Measurements from ENCODE around the gene EID2B.

Gene EID2B

DNA sequence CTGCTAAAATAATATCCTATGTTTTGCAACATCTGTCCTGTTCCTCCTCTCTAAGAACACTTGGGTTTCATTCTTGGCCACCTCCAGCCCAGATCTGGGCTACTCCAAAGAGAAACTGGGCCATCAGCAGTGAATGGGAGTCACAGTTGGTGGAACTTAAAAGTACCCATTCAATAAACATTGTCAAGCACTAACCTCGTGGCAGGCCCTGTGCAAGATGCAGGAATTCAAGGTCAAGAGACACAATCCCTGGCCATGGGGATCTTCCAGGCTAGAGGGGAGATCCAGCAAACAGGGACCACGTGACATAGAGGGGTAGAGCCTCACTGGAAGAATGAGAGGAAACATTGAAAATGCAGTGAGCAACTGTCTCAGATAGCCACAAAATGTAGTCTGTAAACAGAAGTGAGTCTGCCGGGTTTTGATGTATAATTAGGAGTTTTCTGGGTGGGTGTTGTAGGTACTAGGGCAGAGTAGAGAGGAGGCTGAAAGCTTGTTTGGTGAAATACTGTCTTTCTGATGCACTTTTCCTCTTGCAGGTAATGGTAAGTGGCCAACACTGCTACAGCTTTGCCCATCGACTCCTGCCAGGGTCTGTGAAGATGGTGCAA, 22.2 kb upstream of the EID2B start:
- H3K9me3 ChIP-seq (replicated peaks in 1 of 11): no peaks in the 10 kb centered on the region
- no peak for TF ChIP-seq Cebpa-rat (IDR thresholded peaks at IDR 0.05)
- H3K4me3 ChIP-seq: no peak overlapping the region
- H3K4me1 ChIP-seq: peaks cover 27 to 52% (median 37%) of the 10 kb centered on the region in 10 experiments
- no peaks in the 10 kb centered on the region for H3K36me3 ChIP-seq
- H3K9ac ChIP-seq: no peak overlapping the region
- H3K27ac ChIP-seq: no peak overlapping the region
- H3K4me2 ChIP-seq: no peak overlapping the region
- H4K20me1 ChIP-seq: 0 out of 22 replicates have a peak, but pooled peaks cover 0 to 4% (median 0%) of the 10 kb centered on the region in 11 experiments
- H3K27me3 ChIP-seq: no peaks in the 10 kb centered on the region

- Histone ChIP-seq H3K4me2 (peak overlapping the region; percentile 62 to 90 (median 84)), H3K4me3 (no peak overlapping the region), H3K36me3 (no peaks in the 10 kb centered on the region), H3K9me3 (replicated peaks in 1 of 11) (no peaks in the 10 kb centered on the region), H3K27ac (peak overlapping the region in 5 of 11 experiments; percentile 0 to 68 (median 3); a peak in 3 of 22 replicates), H4K20me1 (0 out of 22 replicates have a peak, but pooled peaks cover 0 to 4% (median 0%) of the 10 kb centered on the region in 11 experiments), H3K4me1 (peaks cover 27 to 46% (median 33%) of the 10 kb centered on the region in 10 experiments), H3K27me3 (no peaks in the 10 kb centered on the region), H3K9ac (no peak overlapping the region)
- TF ChIP-seq Cebpa-rat (IDR thresholded peaks at IDR 0.05): no peak
Measured at GRCh38 chr19:39553082-39553652, 20.5 kb upstream of the EID2B start.

GRCh38 chr19:39550197-39550596, 17.5 kb upstream of the EID2B start:
- H3K4me2 ChIP-seq: no peak overlapping the region
- no peaks in the 10 kb centered on the region for H3K9me3 ChIP-seq (replicated peaks in 1 of 11)
- no peak overlapping the region for H3K4me3 ChIP-seq
- H3K36me3 ChIP-seq: no peaks in the 10 kb centered on the region
- peaks cover 22 to 32% (median 24%) of the 10 kb centered on the region in 10 experiments for H3K4me1 ChIP-seq
- H3K27ac ChIP-seq: no peak overlapping the region
- no peak overlapping the region for H3K9ac ChIP-seq
- no peak for TF ChIP-seq Cebpa-rat (IDR thresholded peaks at IDR 0.05)
- no peaks in the 10 kb centered on the region for H3K27me3 ChIP-seq
- H4K20me1 ChIP-seq: 0 out of 22 replicates have a peak, but pooled peaks cover 0 to 4% (median 0%) of the 10 kb centered on the region in 11 experiments

- Histone ChIP-seq H3K9me3 (replicated peaks in 1 of 11) (no peaks in the 10 kb centered on the region), H3K4me2 (no peak overlapping the region), H3K9ac (no peak overlapping the region), H3K36me3 (no peaks in the 10 kb centered on the region), H3K4me3 (no peak overlapping the region), H3K27me3 (no peaks in the 10 kb centered on the region), H4K20me1 (no peaks in the 10 kb centered on the region), H3K27ac (no peak overlapping the region), H3K4me1 (peaks cover 9 to 31% (median 20%) of the 10 kb centered on the region in 10 experiments)
- TF ChIP-seq Cebpa-rat (IDR thresholded peaks at IDR 0.05): no peak
Measured at GRCh38 chr19:39546599-39546998, 13.9 kb upstream of the EID2B start.

DNA sequence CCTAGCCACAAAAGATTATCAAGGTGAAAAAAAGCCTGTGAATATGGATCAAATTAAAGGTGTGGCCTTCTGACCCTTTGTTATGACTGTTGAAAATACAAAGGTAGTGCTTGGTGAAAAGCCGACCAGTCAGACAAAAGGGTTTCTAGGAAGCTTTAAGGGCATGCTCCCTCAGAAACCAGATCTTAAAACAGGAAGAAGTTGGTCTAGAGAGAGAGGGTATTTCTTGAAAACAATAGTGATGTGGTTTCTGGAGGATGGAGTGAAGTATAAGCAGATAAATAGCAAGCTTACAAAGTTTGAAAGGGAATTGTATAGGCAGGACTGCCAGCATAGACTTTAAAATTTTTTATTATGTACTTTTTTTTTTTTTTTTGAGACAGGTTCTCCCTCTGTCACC, 12.3 kb upstream of the EID2B start:
- no peaks in the 10 kb centered on the region for H3K9me3 ChIP-seq (replicated peaks in 1 of 11)
- no peak overlapping the region for H3K9ac ChIP-seq
- no peaks in the 10 kb centered on the region for H4K20me1 ChIP-seq
- no peak for TF ChIP-seq Cebpa-rat (IDR thresholded peaks at IDR 0.05)
- peak overlapping the region in 7 of 11 experiments; percentile 0 to 24 (median 11); a peak in 4 of 22 replicates for H3K4me2 ChIP-seq
- H3K4me1 ChIP-seq: peaks cover 13 to 33% (median 23%) of the 10 kb centered on the region in 10 experiments
- no peaks in the 10 kb centered on the region for H3K27me3 ChIP-seq
- H3K27ac ChIP-seq: no peak overlapping the region
- H3K36me3 ChIP-seq: no peaks in the 10 kb centered on the region
- no peak overlapping the region for H3K4me3 ChIP-seq

GRCh38 chr19:39544226-39544903, 11.7 kb upstream of the EID2B start:
- H3K4me2 ChIP-seq: peak overlapping the region in 8 of 11 experiments; percentile 0 to 24 (median 20); a peak in 7 of 22 replicates

GRCh38 chr19:39543477-39543857, 10.8 kb upstream of the EID2B start:
- TF ChIP-seq Cebpa-rat (IDR thresholded peaks at IDR 0.05): no peak
- Histone ChIP-seq H3K4me2 (peak overlapping the region in 4 of 11 experiments; percentile 22 to 24 (median 23); a peak in 5 of 22 replicates), H3K9me3 (replicated peaks in 1 of 11) (no peaks in the 10 kb centered on the region), H3K4me3 (no peak overlapping the region), H3K27ac (no peak overlapping the region), H3K36me3 (no peaks in the 10 kb centered on the region), H3K4me1 (peaks cover 20 to 39% (median 29%) of the 10 kb centered on the region in 10 experiments), H3K27me3 (no peaks in the 10 kb centered on the region), H4K20me1 (peaks cover 0 to 13% (median 0%) of the 10 kb centered on the region in 11 experiments; a peak in 7 of 22 replicates), H3K9ac (no peak overlapping the region)

More at GRCh38 chr19:39544226-39544903, 11.7 kb upstream of the EID2B start:
- Histone ChIP-seq H3K4me1 (peaks cover 13 to 33% (median 23%) of the 10 kb centered on the region in 10 experiments), H3K27ac (no peak overlapping the region), H3K4me3 (no peak overlapping the region), H3K9ac (no peak overlapping the region), H3K9me3 (replicated peaks in 1 of 11) (no peaks in the 10 kb centered on the region), H3K27me3 (no peaks in the 10 kb centered on the region), H4K20me1 (peaks cover 0 to 4% (median 0%) of the 10 kb centered on the region in 11 experiments; a peak in 2 of 22 replicates), H3K36me3 (no peaks in the 10 kb centered on the region)
- TF ChIP-seq Cebpa-rat (IDR thresholded peaks at IDR 0.05): no peak

GRCh38 chr19:39542206-39542605, 9.6 kb upstream of the EID2B start:
- Histone ChIP-seq H3K27me3 (no peaks in the 10 kb centered on the region), H3K36me3 (peaks cover 0 to 4% (median 0%) of the 10 kb centered on the region in 11 experiments; a peak in 2 of 22 replicates), H3K4me1 (peaks cover 27 to 49% (median 36%) of the 10 kb centered on the region in 10 experiments), H3K4me2 (peak overlapping the region in 5 of 11 experiments; percentile 7 to 36 (median 24); a peak in 8 of 22 replicates), H3K4me3 (no peak overlapping the region), H3K9me3 (replicated peaks in 1 of 11) (no peaks in the 10 kb centered on the region), H3K9ac (0 out of 22 replicates have a peak overlapping the region, but pooled peaks of 1 of the 11 experiments have one; percentile 18), H4K20me1 (peaks cover 0 to 25% (median 6%) of the 10 kb centered on the region in 11 experiments; a peak in 10 of 22 replicates), H3K27ac (no peak overlapping the region)
- no peak for TF ChIP-seq Cebpa-rat (IDR thresholded peaks at IDR 0.05)

GRCh38 chr19:39540333-39540673, 7.7 kb upstream of the EID2B start:
- Histone ChIP-seq H3K9me3 (replicated peaks in 1 of 11) (no peaks in the 10 kb centered on the region), H3K4me1 (peaks cover 32 to 49% (median 39%) of the 10 kb centered on the region in 10 experiments), H3K36me3 (peaks cover 0 to 6% (median 0%) of the 10 kb centered on the region in 11 experiments; a peak in 2 of 22 replicates), H3K9ac (peak overlapping the region in 7 of 11 experiments; percentile 90 to 98 (median 95); a peak in 8 of 22 replicates), H4K20me1 (peaks cover 0 to 35% (median 13%) of the 10 kb centered on the region in 11 experiments; a peak in 12 of 22 replicates), H3K27me3 (no peaks in the 10 kb centered on the region), H3K4me3 (peak overlapping the region in 9 of 10 experiments; percentile 83 to 97 (median 89); a peak in 11 of 20 replicates), H3K27ac (no peak overlapping the region; a peak in 2 of 22 replicates), H3K4me2 (peak overlapping the region in 8 of 11 experiments; percentile 2 to 49 (median 26); a peak in 11 of 22 replicates)
- no peak for TF ChIP-seq Cebpa-rat (IDR thresholded peaks at IDR 0.05)

Measured in BLaER1 treated with 17β-estradiol and CSF1 and Interleukin-3, amounts not matched to agents 10 nM and 100 nM (cell line).